Measurements from ENCODE around the gene VIM.

DNA sequence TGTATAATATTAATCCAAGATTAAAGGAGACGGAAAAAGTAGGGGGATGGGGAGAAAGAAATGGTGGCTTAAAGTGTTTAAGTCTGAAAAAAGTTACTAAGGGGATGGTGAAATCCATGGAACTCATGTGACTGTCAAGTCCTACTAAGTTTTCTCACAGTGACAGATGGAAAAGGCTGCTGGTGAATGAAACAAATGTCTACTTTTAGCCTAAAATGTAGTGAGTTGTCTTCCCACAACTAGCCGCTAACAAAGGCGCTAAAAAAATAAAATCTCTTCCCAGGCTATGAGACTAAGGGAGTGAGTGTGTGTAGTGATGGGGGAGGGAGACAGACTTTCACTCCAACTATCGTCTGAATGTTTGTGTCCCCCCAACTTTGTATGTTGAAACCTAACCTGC, 12.6 kb downstream of the VIM start:
- TF ChIP-seq, protein P1, sequence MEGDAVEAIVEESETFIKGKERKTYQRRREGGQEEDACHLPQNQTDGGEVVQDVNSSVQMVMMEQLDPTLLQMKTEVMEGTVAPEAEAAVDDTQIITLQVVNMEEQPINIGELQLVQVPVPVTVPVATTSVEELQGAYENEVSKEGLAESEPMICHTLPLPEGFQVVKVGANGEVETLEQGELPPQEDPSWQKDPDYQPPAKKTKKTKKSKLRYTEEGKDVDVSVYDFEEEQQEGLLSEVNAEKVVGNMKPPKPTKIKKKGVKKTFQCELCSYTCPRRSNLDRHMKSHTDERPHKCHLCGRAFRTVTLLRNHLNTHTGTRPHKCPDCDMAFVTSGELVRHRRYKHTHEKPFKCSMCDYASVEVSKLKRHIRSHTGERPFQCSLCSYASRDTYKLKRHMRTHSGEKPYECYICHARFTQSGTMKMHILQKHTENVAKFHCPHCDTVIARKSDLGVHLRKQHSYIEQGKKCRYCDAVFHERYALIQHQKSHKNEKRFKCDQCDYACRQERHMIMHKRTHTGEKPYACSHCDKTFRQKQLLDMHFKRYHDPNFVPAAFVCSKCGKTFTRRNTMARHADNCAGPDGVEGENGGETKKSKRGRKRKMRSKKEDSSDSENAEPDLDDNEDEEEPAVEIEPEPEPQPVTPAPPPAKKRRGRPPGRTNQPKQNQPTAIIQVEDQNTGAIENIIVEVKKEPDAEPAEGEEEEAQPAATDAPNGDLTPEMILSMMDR (IDR thresholded peaks at IDR 0.05): no peak
- no peak for TF ChIP-seq POLR2A (IDR thresholded peaks at IDR 0.05)
